DOHH2 (cell line): ENCODE results near the gene ABHD16B.

Source experiments
- H3F3A ChIP-seq: fragments of 200-600 bp; sonication (generic), shearing (Covaris generic); 2 replicates; pipeline ENCODE4 v1.6.0; 2016; ENCODE audit warnings: antibody characterized with exemption, mild to moderate bottlenecking; ENCODE audit not compliant: control insufficient read depth, insufficient read depth
- H3K27ac ChIP-seq: fragments of 200-600 bp; sonication (generic); 2 replicates; pipeline ENCODE4 v1.5.1; 2014; ENCODE audit warnings: low read depth, mild to moderate bottlenecking, low read length, moderate library complexity
- H3K27me3 ChIP-seq: fragments of 200-600 bp; sonication (generic); 2 replicates; pipeline ENCODE4 v1.6.1; 2014; ENCODE audit warnings: mild to moderate bottlenecking, low read length, mixed read lengths; ENCODE audit not compliant: control insufficient read depth
- H3K36me3 ChIP-seq: fragments of 200-600 bp; sonication (generic); 2 replicates; pipeline ENCODE4 v1.6.1; 2014; ENCODE audit warnings: mild to moderate bottlenecking, low read length, moderate library complexity, mixed read lengths; ENCODE audit not compliant: control insufficient read depth
- H3K4me1 ChIP-seq: fragments of 200-600 bp; sonication (generic); 2 replicates; pipeline ENCODE4 v1.6.1; 2014; ENCODE audit warnings: mild to moderate bottlenecking, low read length, mixed read lengths; ENCODE audit not compliant: control insufficient read depth
- H3K4me2 ChIP-seq: fragments of 200-600 bp; sonication (generic); 2 replicates; pipeline ENCODE4 v1.6.0; 2014; ENCODE audit warnings: mild to moderate bottlenecking, low read length, moderate library complexity
- H3K4me3 ChIP-seq: fragments of 200-600 bp; sonication (generic); 2 replicates; pipeline ENCODE4 v1.5.1; 2014; ENCODE audit warnings: mild to moderate bottlenecking, low read length, mixed read lengths
- H3K79me2 ChIP-seq: fragments of 200-600 bp; sonication (generic); 2 replicates; pipeline ENCODE4 v1.6.1; 2014; ENCODE audit warnings: mild to moderate bottlenecking, low read length, mixed read lengths; ENCODE audit not compliant: control insufficient read depth
- H3K9me2 ChIP-seq: fragments of 200-600 bp; sonication (generic); replicated peaks from 2 replicates; pipeline ENCODE4 v1.6.1; 2014; ENCODE audit warnings: mild to moderate bottlenecking, low read length, mixed read lengths; ENCODE audit not compliant: control insufficient read depth
- H3K9me3 ChIP-seq: fragments of 200-600 bp; sonication (generic); 2 replicates; pipeline ENCODE4 v1.6.1; 2014; ENCODE audit warnings: antibody characterized with exemption, low read length, mixed read lengths; ENCODE audit not compliant: control insufficient read depth, insufficient read depth
- H4K20me1 ChIP-seq: fragments of 200-600 bp; sonication (generic); 2 replicates; pipeline ENCODE4 v1.6.0; 2014; ENCODE audit warnings: low read depth, mild to moderate bottlenecking, antibody characterized with exemption, low read length, moderate library complexity; ENCODE audit not compliant: control insufficient read depth, insufficient read depth
- EZH2phosphoT487 ChIP-seq: fragments of 200-600 bp; sonication (generic); IDR thresholded peaks from 2 replicates; pipeline ENCODE4 v1.6.1; 2017; ENCODE audit warnings: borderline replicate concordance, mild to moderate bottlenecking, antibody characterized with exemption, low read length, moderate library complexity, mixed read lengths
- TF ChIP-seq, protein P1 (sequence below): fragments of 200-600 bp; sonication (generic); IDR thresholded peaks from one replicate; pipeline ENCODE4 v1.5.1; 2014; ENCODE audit warnings: antibody characterized with exemption, mild to moderate bottlenecking, low read depth, low read length; ENCODE audit not compliant: poor library complexity, severe bottlenecking

The ABHD16B gene

DNA sequence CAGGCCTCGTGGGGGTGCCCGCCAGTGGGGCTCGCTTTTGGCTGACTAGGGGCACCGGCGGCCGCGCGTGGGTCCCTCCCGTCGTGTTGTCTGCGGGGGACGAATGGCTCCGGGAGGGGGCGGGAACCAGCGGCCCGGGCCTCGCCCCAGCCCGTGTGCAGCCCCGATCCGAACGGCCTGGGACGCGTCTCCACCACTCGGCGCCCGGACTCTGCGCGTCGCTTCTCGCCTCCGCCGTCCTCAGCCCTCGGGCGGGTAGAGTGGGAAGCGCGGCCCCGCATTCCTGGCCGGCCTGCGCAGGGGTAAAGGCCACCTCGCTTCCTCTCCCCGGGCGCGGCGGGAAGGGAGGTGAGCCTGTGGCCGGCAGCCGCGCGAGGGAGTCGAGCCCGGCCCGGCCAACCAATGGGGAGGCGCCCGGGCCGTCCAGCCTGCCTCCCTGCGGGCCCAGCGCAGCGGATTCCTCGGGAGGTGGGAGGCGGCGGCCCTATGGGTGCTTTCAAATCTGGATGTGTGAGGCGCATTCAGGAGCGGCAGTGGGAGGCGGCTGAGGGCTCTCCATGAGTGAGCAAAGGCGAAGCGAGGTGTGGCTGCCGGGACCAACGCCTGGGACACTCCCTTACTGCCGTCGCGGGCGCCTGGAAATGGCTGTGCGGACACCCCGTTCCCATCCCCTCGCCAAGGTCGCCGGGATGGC, 29.2 kb upstream of the ABHD16B start:
- H4K20me1 ChIP-seq: 0 out of 2 replicates have a peak, but pooled peaks cover 7% of the 10 kb centered on the region
- H3K27ac ChIP-seq: no peak overlapping the region
- H3F3A ChIP-seq: peaks cover 5% of the 10 kb centered on the region; the same call in 1 of the 2 replicates
- H3K4me3 ChIP-seq: no peak overlapping the region
- H3K4me2 ChIP-seq: no peak overlapping the region
- no peak for TF ChIP-seq EZH2phosphoT487
- TF ChIP-seq, protein P1, sequence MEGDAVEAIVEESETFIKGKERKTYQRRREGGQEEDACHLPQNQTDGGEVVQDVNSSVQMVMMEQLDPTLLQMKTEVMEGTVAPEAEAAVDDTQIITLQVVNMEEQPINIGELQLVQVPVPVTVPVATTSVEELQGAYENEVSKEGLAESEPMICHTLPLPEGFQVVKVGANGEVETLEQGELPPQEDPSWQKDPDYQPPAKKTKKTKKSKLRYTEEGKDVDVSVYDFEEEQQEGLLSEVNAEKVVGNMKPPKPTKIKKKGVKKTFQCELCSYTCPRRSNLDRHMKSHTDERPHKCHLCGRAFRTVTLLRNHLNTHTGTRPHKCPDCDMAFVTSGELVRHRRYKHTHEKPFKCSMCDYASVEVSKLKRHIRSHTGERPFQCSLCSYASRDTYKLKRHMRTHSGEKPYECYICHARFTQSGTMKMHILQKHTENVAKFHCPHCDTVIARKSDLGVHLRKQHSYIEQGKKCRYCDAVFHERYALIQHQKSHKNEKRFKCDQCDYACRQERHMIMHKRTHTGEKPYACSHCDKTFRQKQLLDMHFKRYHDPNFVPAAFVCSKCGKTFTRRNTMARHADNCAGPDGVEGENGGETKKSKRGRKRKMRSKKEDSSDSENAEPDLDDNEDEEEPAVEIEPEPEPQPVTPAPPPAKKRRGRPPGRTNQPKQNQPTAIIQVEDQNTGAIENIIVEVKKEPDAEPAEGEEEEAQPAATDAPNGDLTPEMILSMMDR: no peak
- H3K9me2 ChIP-seq: no peaks in the 10 kb centered on the region
- H3K9me3 ChIP-seq: no peaks in the 10 kb centered on the region
- H3K36me3 ChIP-seq: no peaks in the 10 kb centered on the region
- H3K4me1 ChIP-seq: no peaks in the 10 kb centered on the region
- no peaks in the 10 kb centered on the region for H3K79me2 ChIP-seq
- peaks cover 27% of the 10 kb centered on the region for H3K27me3 ChIP-seq

DNA sequence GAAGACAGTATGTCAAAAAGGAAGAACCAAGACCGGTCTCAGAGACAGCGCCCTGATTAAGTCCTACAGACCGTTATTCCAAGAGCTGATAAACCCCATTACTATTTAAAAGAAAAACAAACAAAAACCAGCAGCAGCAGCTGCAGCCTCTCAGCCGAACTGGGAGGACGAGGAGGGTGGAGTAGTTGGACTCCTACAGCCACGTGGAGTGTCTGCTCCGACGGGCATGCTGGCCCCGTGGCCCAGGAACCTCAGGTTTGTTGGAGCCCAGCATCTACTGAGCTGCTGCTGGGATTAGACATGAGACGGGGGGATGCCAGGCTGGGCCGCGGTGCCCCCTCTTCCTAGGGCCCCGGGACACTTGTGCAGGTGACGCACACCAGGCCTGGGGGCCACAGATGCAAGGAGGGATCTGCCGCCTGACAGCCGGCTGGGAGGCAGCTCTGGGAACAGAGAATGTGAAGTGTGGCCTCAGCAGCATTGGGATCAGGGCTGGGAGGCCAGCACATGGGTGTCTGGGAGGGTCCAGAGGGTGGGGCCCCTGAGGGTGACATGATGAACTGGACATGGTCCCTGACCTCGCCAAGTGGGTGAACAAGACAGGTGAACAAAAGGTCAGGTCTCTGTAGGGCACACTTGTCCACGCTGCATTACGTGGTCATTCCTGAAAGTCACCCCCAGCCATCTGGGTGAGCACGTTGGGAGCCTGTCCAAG, 27.4 kb upstream of the ABHD16B start:
- Histone ChIP-seq H3K9me3 (no peaks in the 10 kb centered on the region), H3K9me2 (no peaks in the 10 kb centered on the region), H3K27ac (no peak overlapping the region), H4K20me1 (0 out of 2 replicates have a peak, but pooled peaks cover 7% of the 10 kb centered on the region), H3K4me3 (no peak overlapping the region), H3K79me2 (no peaks in the 10 kb centered on the region), H3F3A (peaks cover 5% of the 10 kb centered on the region; the same call in 1 of the 2 replicates), H3K36me3 (no peaks in the 10 kb centered on the region), H3K27me3 (peaks cover 16% of the 10 kb centered on the region), H3K4me1 (no peaks in the 10 kb centered on the region), H3K4me2 (no peak overlapping the region)
- TF ChIP-seq EZH2phosphoT487: no peak
- TF ChIP-seq, protein P1: no peak

DNA sequence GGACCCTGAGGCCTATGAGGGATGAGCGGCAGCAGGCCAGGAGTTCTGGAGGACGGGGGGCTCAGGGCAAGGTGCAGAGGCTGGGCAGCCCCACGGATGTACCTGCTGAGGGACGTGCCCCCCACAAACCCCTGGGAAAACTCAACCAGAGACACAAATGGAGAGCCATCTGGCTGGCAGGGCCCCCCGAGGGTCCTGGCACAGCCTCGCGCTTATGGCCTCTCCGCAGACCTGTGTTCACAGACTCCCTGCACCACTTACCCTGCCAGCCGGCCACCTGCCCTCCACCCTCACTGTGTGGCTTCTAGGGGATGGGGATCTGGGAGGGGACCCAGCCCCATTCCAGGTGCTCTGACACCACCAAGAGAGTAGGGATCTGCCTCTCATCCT, 26.8 kb upstream of the ABHD16B start:
- Histone ChIP-seq H3K4me3 (no peak overlapping the region), H3K4me1 (no peaks in the 10 kb centered on the region), H3F3A (peaks cover 5% of the 10 kb centered on the region; the same call in 1 of the 2 replicates), H4K20me1 (0 out of 2 replicates have a peak, but pooled peaks cover 3% of the 10 kb centered on the region), H3K27me3 (peaks cover 11% of the 10 kb centered on the region), H3K36me3 (no peaks in the 10 kb centered on the region), H3K9me2 (no peaks in the 10 kb centered on the region), H3K9me3 (no peaks in the 10 kb centered on the region), H3K4me2 (no peak overlapping the region), H3K79me2 (no peaks in the 10 kb centered on the region), H3K27ac (no peak overlapping the region)
- TF ChIP-seq, protein P1: no peak
- no peak for TF ChIP-seq EZH2phosphoT487
